Peyer's patch (tissue), 4 donors: ENCODE measurements around the gene HHATL. TPM values are rescaled to one million over a fixed set of nuclear protein-coding genes. Genes with fewer than 3 reads are reported as not detected.

Source experiments
- DNase-seq, 3 donors: peaks; one replicate each; pipeline ENCODE4 v3.0.0-alpha.2; 2017 to 2019
- H3K27ac ChIP-seq, 4 donors: fragments of 200-600 bp; sonication (generic); one replicate each; pipeline ENCODE4 v1.5.1; 2016 to 2019
- H3K27me3 ChIP-seq, 2 donors: fragments of 200-600 bp; sonication (generic); one replicate each; pipeline ENCODE4 v1.5.1; 2019
- H3K36me3 ChIP-seq, 3 donors: fragments of 200-600 bp; sonication (generic); one replicate each; pipeline ENCODE4 v1.5.1; 2016 to 2019
- H3K4me1 ChIP-seq, 4 donors: fragments of 200-600 bp; sonication (generic); one replicate each; pipeline ENCODE4 v1.5.1; 2016 to 2019
- H3K4me3 ChIP-seq, 4 donors: fragments of 200-600 bp; sonication (generic); 1 replicate in 3 of 4; 2 replicates in 1 of 4; pipeline ENCODE4 v1.5.1; 2016 to 2019; ENCODE audit warnings: mild to moderate bottlenecking in 1 of 4
- H3K9me3 ChIP-seq, 4 donors: fragments of 200-600 bp; sonication (generic); one replicate each; pipeline ENCODE4 v1.5.1; 2016 to 2019; ENCODE audit warnings: mild to moderate bottlenecking in 1 of 4
- POLR2A ChIP-seq, 2 donors: fragments of 450-650 bp; IDR thresholded peaks; one replicate each; pipeline ENCODE4 v1.5.1; 2017; ENCODE audit warnings: antibody characterized with exemption in 2 of 2, mild to moderate bottlenecking in 2 of 2, moderate library complexity in 2 of 2
- total RNA-seq, 4 donors: library from RNA; depleted of rRNA; stranded (reverse); fragments of >200 nt; gene quantifications; one replicate each; pipeline ENCODE4 v1.1.0, GENCODE V29; 2016
- TF ChIP-seq, protein P1 (sequence below), 6 experiments: fragments of 450-650 bp in 4 of 6; fragments of 200-600 bp in 2 of 6; sonication (generic) in 1 of 6; IDR thresholded peaks; one replicate each; pipeline ENCODE4 v1.5.1; 2017 to 2019; ENCODE audit warnings: antibody characterized with exemption in 6 of 6, mild to moderate bottlenecking in 3 of 6, moderate library complexity in 1 of 6

Gene HHATL
- total RNA-seq, 4 donors from 2014 or later, result 3.4 TPM; not detected in 3

DNA sequence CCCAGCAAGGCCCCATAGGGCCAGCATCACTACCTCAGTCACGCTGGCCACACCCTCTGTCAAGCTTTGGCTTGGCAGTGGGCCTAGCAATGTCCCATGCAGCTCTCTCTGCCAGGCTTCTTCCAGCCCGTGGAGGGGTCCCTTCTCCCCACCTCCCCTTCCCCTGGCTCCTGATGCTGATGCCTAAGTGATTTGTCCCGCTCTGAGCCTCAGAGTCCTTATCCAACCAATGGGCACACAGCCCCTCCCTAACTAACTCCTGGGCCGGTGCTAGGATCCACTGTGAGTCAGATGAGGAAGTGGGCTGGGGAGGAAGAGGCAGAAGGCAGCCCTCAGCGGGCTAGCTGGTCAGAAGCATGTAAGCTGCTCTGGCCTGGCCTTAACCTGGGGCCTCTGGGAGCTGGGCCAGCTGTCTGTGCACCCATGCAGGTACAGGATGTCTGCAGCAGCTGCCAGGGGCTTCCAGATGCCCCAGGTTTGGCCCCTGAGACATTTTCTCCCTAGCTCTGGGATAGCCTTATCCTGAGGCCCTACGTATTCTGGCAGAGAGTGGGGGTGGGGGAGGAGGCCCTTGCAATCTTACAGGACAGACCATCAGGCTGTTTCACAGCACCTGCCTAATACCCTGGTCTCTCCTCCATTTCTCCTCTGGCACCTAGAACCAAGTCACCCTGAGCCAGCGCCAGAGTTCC lies 49.8 kb downstream of the HHATL start:
- H3K36me3 ChIP-seq, result peaks cover 0 to 9% (median 0%) of the 10 kb centered on the region in 3 donors
- H3K4me3 ChIP-seq, result peak overlapping the region; percentile 64 to 84 (median 76)
- TF ChIP-seq, protein P1, sequence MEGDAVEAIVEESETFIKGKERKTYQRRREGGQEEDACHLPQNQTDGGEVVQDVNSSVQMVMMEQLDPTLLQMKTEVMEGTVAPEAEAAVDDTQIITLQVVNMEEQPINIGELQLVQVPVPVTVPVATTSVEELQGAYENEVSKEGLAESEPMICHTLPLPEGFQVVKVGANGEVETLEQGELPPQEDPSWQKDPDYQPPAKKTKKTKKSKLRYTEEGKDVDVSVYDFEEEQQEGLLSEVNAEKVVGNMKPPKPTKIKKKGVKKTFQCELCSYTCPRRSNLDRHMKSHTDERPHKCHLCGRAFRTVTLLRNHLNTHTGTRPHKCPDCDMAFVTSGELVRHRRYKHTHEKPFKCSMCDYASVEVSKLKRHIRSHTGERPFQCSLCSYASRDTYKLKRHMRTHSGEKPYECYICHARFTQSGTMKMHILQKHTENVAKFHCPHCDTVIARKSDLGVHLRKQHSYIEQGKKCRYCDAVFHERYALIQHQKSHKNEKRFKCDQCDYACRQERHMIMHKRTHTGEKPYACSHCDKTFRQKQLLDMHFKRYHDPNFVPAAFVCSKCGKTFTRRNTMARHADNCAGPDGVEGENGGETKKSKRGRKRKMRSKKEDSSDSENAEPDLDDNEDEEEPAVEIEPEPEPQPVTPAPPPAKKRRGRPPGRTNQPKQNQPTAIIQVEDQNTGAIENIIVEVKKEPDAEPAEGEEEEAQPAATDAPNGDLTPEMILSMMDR (IDR thresholded peaks at IDR 0.05), result no peak
- TF ChIP-seq POLR2A (IDR thresholded peaks at IDR 0.05), result peak; percentile 60 to 82
- peaks cover 5 to 43% (median 15%) of the 10 kb centered on the region in 4 donors for H3K4me1 ChIP-seq
- no peaks in the 10 kb centered on the region for H3K27me3 ChIP-seq
- peak; percentile 61 to 86 (median 62) for DNase-seq
- H3K27ac ChIP-seq, result peak overlapping the region; percentile 42 to 90 (median 80)
- H3K9me3 ChIP-seq, result no peaks in the 10 kb centered on the region

DNA sequence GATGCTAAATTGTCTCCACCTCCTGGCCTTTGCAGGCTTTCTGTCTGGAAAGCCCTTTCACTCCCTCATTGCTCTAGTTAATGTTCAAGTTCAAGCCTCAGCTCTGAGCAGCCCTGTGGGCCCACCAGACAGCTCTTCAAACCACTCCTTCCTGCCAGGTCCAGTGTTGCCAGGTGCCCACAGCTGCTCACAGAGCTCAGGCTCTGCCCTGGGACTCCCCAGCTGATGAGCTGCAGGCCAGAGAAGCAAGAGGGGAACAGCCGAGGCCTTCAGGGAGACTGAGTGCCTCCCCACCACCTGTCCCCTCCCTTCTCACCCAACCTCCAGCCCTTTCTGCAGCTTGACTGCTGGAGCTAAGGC lies 50.4 kb downstream of the HHATL start:
- H3K36me3 ChIP-seq, result peaks cover 0 to 14% (median 0%) of the 10 kb centered on the region in 3 donors
- no peaks in the 10 kb centered on the region for H3K9me3 ChIP-seq
- H3K4me3 ChIP-seq, result peak overlapping the region in 3 of 4 donors; percentile 6 to 84 (median 82)
- peaks cover 5 to 43% (median 15%) of the 10 kb centered on the region in 4 donors for H3K4me1 ChIP-seq
- no peak for DNase-seq
- no peaks in the 10 kb centered on the region for H3K27me3 ChIP-seq
- TF ChIP-seq, protein P1 (IDR thresholded peaks at IDR 0.05), result no peak
- TF ChIP-seq POLR2A (IDR thresholded peaks at IDR 0.05), result no peak
- peak overlapping the region in 3 of 4 donors; percentile 77 to 90 (median 84) for H3K27ac ChIP-seq

DNA sequence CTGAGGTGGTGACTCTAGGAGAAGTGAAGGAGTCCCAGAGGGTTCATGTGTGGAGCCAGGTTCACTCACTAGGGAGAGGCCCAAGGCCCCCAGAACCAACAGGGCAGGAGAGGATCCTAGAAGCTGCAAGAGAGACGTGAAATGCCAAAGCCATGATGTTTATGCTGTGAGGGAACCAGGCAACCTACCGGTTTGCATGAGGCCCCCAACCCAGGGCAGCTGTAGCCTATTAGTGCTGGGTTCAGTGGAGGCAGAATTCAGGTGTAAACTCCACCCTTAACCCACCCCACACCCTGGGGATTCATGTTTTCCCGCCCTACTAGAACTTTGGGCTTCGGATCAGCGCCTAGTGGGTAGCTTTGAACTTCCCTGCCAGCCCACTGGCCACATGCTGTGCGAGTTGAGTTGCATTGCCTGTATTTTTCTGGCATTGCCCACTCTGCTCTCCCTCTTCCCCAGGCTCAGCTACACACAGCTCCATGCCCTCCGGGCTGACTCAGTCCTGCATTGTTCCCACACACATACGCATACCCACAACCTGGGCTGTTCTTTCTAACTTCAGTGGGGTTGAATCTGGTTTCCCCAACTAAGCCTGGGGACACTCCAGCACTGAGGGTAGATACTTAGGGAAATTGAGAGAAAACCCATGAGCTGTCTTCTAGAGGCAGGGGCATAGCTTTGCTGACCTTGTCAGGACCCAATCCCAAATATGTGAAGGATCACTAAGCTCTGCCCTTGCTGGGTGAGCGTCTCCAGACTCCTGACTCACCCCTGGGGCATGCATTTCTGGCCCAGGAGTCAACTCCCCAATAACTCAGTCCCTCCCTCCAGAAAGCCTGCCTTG lies 51.1 kb downstream of the HHATL start:
- Histone ChIP-seq H3K4me3 (no peak overlapping the region), H3K36me3 (peaks cover 0 to 22% (median 0%) of the 10 kb centered on the region in 3 donors), H3K27me3 (no peaks in the 10 kb centered on the region), H3K27ac (peak overlapping the region in 2 of 4 donors; percentile 77 to 90), H3K4me1 (peaks cover 5 to 43% (median 15%) of the 10 kb centered on the region in 4 donors), H3K9me3 (no peaks in the 10 kb centered on the region)
- TF ChIP-seq, protein P1 (IDR thresholded peaks at IDR 0.05), result no peak
- no peak for TF ChIP-seq POLR2A (IDR thresholded peaks at IDR 0.05)
- no peak for DNase-seq

DNA sequence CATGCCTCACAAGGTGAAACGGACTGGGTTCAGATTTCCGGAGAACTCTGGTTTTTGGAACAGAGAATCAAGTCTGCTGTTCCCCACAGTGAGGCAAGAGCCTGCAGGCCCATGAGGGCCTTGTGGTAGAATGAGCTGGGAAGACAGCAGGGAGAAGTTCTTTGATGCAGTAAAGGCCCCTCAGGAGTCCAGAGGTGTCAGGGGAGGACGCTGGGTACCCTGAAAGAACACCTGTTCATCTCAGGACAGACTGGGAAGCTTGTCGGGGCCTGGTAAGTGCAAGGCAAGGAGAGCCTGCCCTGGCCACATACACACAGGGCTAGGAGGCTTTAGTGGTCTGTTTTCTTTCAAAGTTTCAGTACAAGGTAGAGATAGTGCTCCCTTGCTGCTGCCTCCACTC lies 52.8 kb downstream of the HHATL start:
- H3K4me1 ChIP-seq, result peaks cover 5 to 29% (median 13%) of the 10 kb centered on the region in 4 donors
- peaks cover 0 to 39% (median 0%) of the 10 kb centered on the region in 3 donors for H3K36me3 ChIP-seq
- no peaks in the 10 kb centered on the region for H3K27me3 ChIP-seq
- DNase-seq, result no peak
- no peak overlapping the region for H3K27ac ChIP-seq
- no peak overlapping the region for H3K4me3 ChIP-seq
- TF ChIP-seq POLR2A (IDR thresholded peaks at IDR 0.05), result no peak
- TF ChIP-seq, protein P1 (IDR thresholded peaks at IDR 0.05), result no peak
- no peaks in the 10 kb centered on the region for H3K9me3 ChIP-seq

DNA sequence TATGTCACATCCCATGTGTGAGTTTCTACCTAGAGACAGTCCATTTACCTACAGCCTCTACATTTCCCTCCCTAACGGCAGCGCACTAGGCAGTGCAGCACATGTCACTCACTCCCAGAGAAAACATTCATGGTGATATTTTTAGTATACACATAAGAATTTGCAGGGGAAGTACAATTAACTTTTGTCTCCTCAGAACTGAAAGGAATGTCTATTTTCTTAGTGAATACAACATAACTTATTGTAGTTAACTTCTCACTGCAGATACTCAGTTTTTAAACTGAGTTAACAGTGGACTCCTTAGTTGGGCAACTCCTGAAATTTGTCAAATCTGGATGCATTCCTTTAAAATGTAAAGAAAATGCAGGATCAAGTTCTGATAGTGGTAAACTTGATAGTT lies 53.6 kb downstream of the HHATL start:
- Histone ChIP-seq H3K4me3 (no peak overlapping the region), H3K27ac (no peak overlapping the region), H3K4me1 (peaks cover 5 to 27% (median 11%) of the 10 kb centered on the region in 4 donors), H3K9me3 (no peaks in the 10 kb centered on the region), H3K27me3 (no peaks in the 10 kb centered on the region), H3K36me3 (peaks cover 0 to 46% (median 0%) of the 10 kb centered on the region in 3 donors)
- TF ChIP-seq, protein P1 (IDR thresholded peaks at IDR 0.05), result no peak
- no peak for TF ChIP-seq POLR2A (IDR thresholded peaks at IDR 0.05)
- DNase-seq, result no peak
